PFSK-1 (cell line): ENCODE results near the gene TRIM6.

Experiments
- FOXP2 ChIP-seq: optimal IDR thresholded peaks from 2 replicates; pipeline ENCODE3; 2011; ENCODE audit warnings: borderline replicate concordance, control low read depth, inconsistent platforms; ENCODE audit not compliant: insufficient read depth; ENCODE audit errors: extremely low read length, extremely low read depth
- POLR2AphosphoS5 ChIP-seq: IDR thresholded peaks from 2 replicates; pipeline ENCODE4 v1.6.1; 2012; ENCODE audit warnings: low read depth, mild to moderate bottlenecking, control low read depth, low read length, moderate library complexity
- SIN3A ChIP-seq: IDR thresholded peaks from 2 replicates; pipeline ENCODE4 v1.6.1; 2012; ENCODE audit warnings: mild to moderate bottlenecking, low read length, moderate library complexity, borderline replicate concordance; ENCODE audit not compliant: insufficient read depth
- TAF1 ChIP-seq: IDR thresholded peaks from 2 replicates; pipeline ENCODE4 v1.6.1; 2012; ENCODE audit warnings: low read length, control low read depth, borderline replicate concordance; ENCODE audit not compliant: insufficient read depth
- TF ChIP-seq, protein P1 (sequence below), 2 experiments: IDR thresholded peaks; 2 replicates each; pipeline versions ENCODE4 v1.6.1 to v1.8.0; 2011 to 2012; ENCODE audit warnings: low read depth in 2 of 2, low read length in 2 of 2, control low read depth in 1 of 2, inconsistent platforms in 1 of 2, mild to moderate bottlenecking in 1 of 2, moderate library complexity in 1 of 2; ENCODE audit not compliant: insufficient read depth in 1 of 2

Gene TRIM6

DNA sequence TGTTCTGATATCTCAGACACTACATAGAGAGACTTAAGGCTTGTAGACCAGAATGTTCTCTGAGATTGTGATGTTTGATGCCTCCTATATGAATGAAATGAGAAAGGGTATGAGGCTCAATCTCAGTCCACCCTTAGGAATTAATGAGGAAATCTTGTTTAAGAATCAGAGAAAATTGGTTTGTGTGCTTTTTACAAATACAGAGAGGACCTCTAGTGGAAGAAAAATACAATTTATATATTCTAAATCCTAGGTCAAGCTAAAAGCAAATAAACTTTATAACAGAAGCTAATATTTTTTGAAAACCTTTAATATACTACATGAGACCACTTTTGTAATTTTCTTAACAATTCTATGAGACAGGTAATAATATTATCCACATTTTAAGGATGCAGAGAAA, 43.1 kb upstream of the TRIM6 start:
- no peak for TF ChIP-seq POLR2AphosphoS5
- TF ChIP-seq SIN3A: no peak
- no peak for TF ChIP-seq FOXP2
- no peak for TF ChIP-seq TAF1
- TF ChIP-seq, protein P1, sequence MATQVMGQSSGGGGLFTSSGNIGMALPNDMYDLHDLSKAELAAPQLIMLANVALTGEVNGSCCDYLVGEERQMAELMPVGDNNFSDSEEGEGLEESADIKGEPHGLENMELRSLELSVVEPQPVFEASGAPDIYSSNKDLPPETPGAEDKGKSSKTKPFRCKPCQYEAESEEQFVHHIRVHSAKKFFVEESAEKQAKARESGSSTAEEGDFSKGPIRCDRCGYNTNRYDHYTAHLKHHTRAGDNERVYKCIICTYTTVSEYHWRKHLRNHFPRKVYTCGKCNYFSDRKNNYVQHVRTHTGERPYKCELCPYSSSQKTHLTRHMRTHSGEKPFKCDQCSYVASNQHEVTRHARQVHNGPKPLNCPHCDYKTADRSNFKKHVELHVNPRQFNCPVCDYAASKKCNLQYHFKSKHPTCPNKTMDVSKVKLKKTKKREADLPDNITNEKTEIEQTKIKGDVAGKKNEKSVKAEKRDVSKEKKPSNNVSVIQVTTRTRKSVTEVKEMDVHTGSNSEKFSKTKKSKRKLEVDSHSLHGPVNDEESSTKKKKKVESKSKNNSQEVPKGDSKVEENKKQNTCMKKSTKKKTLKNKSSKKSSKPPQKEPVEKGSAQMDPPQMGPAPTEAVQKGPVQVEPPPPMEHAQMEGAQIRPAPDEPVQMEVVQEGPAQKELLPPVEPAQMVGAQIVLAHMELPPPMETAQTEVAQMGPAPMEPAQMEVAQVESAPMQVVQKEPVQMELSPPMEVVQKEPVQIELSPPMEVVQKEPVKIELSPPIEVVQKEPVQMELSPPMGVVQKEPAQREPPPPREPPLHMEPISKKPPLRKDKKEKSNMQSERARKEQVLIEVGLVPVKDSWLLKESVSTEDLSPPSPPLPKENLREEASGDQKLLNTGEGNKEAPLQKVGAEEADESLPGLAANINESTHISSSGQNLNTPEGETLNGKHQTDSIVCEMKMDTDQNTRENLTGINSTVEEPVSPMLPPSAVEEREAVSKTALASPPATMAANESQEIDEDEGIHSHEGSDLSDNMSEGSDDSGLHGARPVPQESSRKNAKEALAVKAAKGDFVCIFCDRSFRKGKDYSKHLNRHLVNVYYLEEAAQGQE (IDR thresholded peaks at IDR 0.05; ENCODE audit: insufficient read depth in 1 of 2, low read depth in 2 of 2, low read length in 2 of 2): no peak

DNA sequence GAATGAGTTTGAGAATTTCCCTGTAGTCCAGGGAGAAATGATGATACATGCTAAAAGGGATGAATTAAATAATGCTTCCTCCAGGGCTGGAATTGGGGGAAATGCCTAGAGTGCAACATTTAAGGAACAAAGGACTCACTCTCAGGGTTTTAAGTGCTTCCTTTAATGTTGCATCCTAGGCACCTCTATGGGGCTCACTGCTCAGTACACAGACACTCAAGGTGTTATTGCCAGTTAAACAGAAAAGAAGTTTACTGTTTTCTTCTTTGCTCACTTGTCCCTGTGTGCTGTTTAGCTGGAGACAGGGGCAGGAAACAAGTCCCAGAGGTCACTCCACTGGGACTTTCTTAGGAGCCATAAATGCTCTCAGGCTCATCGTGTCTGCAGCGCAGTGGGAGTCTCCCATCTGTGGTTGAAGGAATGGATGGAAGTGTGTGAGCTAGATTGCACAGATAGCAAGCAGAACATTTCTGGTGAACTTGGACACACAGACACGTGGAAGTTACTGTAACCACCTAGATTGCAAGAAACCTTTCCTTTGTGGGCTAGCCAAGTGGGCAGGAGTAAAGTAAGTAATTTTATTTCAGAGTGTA, 39.7 kb upstream of the TRIM6 start:
- TF ChIP-seq, protein P1 (IDR thresholded peaks at IDR 0.05; ENCODE audit: insufficient read depth in 1 of 2, low read depth in 2 of 2, low read length in 2 of 2): no peak
- TF ChIP-seq FOXP2 (no peak), SIN3A (no peak), POLR2AphosphoS5 (no peak), TAF1 (no peak)

DNA sequence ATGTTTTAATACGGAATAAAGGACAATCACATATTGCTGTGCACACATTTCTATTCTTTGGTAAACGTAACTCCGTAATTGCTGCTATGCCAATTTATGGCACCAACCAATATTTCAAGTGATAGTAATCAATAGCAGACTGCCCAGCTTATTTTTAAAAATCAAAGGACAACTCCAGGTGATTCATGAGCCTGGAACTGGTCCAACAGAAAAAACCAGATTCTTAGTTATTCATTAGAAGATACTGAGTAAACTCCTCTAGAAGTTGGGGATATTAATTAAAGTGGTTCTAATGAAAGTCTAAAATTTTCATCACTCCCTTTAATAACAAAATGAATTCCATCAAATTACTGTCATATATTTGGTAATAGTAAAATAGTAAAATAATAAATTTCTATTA, 38.7 kb upstream of the TRIM6 start:
- TF ChIP-seq, protein P1 (IDR thresholded peaks at IDR 0.05; ENCODE audit: insufficient read depth in 1 of 2, low read depth in 2 of 2, low read length in 2 of 2): no peak
- no peak for TF ChIP-seq SIN3A
- TF ChIP-seq TAF1: no peak
- no peak for TF ChIP-seq FOXP2
- no peak for TF ChIP-seq POLR2AphosphoS5

DNA sequence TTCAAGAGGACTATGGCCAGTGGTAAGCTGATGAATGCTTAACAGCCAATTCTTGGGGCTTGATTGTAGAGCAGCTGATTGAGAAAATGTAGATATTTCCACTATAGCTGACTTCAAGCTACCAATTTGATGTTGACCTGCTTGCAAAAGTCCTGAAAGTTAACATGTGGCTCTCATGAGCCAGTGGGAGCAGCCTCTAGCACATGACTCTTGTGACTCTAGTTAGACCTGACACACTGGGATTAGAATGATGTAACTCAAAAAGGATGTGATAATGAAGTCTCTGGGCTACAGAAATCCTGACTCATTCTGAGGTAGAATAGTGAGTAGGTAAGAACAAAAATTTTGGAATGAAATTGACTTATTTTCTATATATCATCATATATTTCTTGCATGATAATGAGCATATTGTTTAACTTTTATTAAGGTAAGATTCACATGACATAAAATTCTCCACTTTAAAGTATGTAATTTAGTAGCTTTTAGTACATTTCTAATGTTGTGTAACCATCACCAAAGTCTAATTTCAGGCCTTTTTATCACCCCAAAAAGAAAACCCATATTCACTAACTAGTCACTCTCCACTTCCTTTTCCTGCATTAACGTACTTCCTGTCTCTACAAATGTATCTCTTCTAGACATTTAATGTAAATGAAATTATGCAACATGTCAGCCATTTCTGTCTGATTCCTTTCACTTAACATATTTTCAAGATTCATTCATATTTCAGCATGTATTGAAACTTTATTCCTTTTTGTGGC, 32.0 kb upstream of the TRIM6 start:
- TF ChIP-seq, protein P1 (IDR thresholded peaks at IDR 0.05; ENCODE audit: insufficient read depth in 1 of 2, low read depth in 2 of 2, low read length in 2 of 2): no peak
- TF ChIP-seq SIN3A: no peak
- TF ChIP-seq TAF1: no peak
- TF ChIP-seq FOXP2: no peak
- no peak for TF ChIP-seq POLR2AphosphoS5
